Astrocyte of the cerebellum (primary cell): ENCODE data around the gene ADAM22.

Experiments
- DNase-seq: peaks from one replicate; pipeline ENCODE4 v3.0.0-alpha.2; 2011; ENCODE audit warnings: low read depth
- H3K4me3 ChIP-seq: 2 replicates; pipeline ENCODE4 v1.5.1; 2011; ENCODE audit warnings: mild to moderate bottlenecking, low read depth, low read length, moderate library complexity
- in situ Hi-C: cut with HindIII; loops from 2 replicates; pipeline ENCODE4 v1.10.0; 2017; ENCODE audit warnings: low sequenced_read_pairs
- TF ChIP-seq, protein P1 (sequence below): IDR thresholded peaks from 2 replicates; pipeline ENCODE4 v1.5.1; 2012; ENCODE audit warnings: low read length, low read depth, moderate library complexity, mild to moderate bottlenecking; ENCODE audit errors: missing control alignments

The ADAM22 gene

GRCh38 chr7:88027724-88028123 lies 93.7 kb downstream of the ADAM22 start:
- no peak overlapping the region for H3K4me3 ChIP-seq
- TF ChIP-seq, protein P1, sequence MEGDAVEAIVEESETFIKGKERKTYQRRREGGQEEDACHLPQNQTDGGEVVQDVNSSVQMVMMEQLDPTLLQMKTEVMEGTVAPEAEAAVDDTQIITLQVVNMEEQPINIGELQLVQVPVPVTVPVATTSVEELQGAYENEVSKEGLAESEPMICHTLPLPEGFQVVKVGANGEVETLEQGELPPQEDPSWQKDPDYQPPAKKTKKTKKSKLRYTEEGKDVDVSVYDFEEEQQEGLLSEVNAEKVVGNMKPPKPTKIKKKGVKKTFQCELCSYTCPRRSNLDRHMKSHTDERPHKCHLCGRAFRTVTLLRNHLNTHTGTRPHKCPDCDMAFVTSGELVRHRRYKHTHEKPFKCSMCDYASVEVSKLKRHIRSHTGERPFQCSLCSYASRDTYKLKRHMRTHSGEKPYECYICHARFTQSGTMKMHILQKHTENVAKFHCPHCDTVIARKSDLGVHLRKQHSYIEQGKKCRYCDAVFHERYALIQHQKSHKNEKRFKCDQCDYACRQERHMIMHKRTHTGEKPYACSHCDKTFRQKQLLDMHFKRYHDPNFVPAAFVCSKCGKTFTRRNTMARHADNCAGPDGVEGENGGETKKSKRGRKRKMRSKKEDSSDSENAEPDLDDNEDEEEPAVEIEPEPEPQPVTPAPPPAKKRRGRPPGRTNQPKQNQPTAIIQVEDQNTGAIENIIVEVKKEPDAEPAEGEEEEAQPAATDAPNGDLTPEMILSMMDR, result no peak
- in situ Hi-C loops, result no loop called here
- DNase-seq, result no peak

DNA sequence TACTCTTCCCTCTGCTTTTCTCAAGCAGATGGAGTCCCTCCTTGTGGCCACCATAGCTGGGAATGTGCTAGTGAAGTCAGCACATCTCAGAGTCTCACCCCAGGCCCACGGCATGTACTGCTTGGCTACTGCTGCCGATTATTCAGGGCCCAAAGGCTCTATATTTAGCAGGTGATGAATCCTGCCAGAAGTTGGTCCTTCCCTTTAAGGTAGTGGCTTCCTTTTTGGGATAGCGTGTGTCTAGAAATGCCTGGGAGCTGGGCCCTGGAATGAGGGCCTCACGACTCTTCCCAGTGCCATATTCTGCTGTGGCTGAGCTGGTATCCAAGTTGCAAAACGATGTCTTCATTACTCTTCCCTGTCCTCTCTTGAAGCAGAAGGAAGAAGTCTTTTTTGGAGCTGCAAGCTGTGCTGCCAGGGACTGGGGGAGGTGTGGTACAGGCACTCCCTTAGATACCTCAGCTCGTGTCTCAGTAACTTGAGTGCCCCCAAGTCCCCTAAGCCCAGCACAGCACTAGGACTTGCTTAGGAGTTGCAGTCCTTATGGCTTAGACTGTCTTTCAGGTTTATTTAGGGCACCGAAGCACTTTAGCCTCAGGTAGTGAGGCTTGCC lies 100.1 kb downstream of the ADAM22 start:
- TF ChIP-seq, protein P1, result no peak
- in situ Hi-C loops, result no loop called here
- no peak for DNase-seq
- H3K4me3 ChIP-seq, result no peak overlapping the region

- H3K4me3 ChIP-seq, result no peak overlapping the region
- no peak for DNase-seq
- TF ChIP-seq, protein P1, result no peak
- in situ Hi-C loops, result no loop called here
Measured at GRCh38 chr7:88037050-88037449, 103.0 kb downstream of the ADAM22 start.

DNA sequence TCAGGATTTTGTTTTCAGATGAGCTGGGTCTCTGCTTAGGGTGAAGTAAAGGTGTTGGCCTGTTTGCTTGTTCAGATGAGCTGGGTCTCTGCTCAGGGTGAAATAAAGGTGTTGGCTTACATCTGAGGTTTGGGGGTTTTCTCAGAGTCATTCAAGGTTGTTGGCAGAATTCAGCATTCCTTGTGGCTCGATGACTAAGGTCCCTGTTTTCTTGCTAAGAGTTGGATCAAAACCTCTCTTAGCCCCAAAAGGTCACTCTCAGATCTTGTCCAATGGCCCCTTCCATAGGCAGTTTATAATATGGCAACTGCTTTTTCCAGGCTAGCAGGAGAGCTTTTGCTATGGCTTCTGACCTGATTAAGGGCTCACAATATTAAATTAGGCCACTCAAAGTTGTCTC lies 106.6 kb downstream of the ADAM22 start:
- peak; percentile 81 for DNase-seq
- in situ Hi-C loops, result no loop called here
- no peak overlapping the region for H3K4me3 ChIP-seq
- TF ChIP-seq, protein P1, result no peak

- H3K4me3 ChIP-seq, result no peak overlapping the region
- in situ Hi-C loops, result no loop called here
- no peak for DNase-seq
- TF ChIP-seq, protein P1, result no peak
Measured at GRCh38 chr7:88041583-88041982, 107.5 kb downstream of the ADAM22 start.

- H3K4me3 ChIP-seq, result no peak overlapping the region
- TF ChIP-seq, protein P1, result no peak
- no peak for DNase-seq
- in situ Hi-C loops, result no loop called here
Measured at GRCh38 chr7:88042157-88042556, 108.1 kb downstream of the ADAM22 start.
